ENCODE measurements around the gene TBC1D22B.

TBC1D22B gene

GRCh38 chr6:37207903-37208456 lies 49.6 kb upstream of the TBC1D22B start (continued):
- TF ChIP-seq ZSCAN18 (tag by site-specific recombination; IDR thresholded peaks at IDR 0.05) (no peak), ZNF221 (tag by site-specific recombination; IDR thresholded peaks at IDR 0.05; ENCODE audit: borderline replicate concordance) (no peak), MEIS1 (CRISPR knock-in tag; IDR thresholded peaks at IDR 0.05; ENCODE audit: borderline replicate concordance) (no peak)

DNA sequence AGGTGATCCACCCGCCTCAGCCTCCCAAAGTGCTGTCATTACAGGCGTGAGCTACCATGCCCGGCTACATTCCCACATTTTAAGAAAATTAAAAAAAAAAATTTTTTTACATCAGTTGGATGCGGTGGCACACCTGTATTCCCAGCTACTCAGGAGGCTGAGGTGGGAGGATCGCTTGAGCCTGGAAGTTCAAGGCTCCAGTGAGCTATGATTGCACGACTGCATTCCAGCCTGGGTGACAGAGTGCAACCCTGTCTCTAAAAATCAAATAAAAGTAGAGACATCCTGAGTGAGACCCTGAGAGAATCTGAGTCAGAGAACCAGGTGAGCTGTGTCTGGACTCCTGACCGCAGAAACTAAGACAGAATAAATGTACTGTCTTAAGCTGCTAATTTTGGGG lies 48.8 kb upstream of the TBC1D22B start:
- Histone ChIP-seq H3K4me3 (ENCODE audit: low read depth, low read length) (no peak overlapping the region), H3K4me1 (ENCODE audit: control insufficient read depth, insufficient read depth, low read length) (no peaks in the 10 kb centered on the region; the same call in 1 of the 2 replicates), H3K27ac (ENCODE audit: extremely low read depth, low read depth, low read length) (no peak overlapping the region), H3K36me3 (ENCODE audit: control insufficient read depth in 2 of 2, insufficient read depth in 1 of 2, low read length in 2 of 2) (no peaks in the 10 kb centered on the region), H3K9me3 (ENCODE audit: control insufficient read depth, insufficient read depth, low read depth, low read length) (no peaks in the 10 kb centered on the region)
- ChIA-PET CTCF (interaction anchor here (0.6 to 17.8 kb wide), 41 partner anchors 10 to 1616 kb away, joined by 3 to 845 read pairs (median 4); partner anchors contain the start of genes C6orf89, PIM1, TBC1D22B and TMEM217), POLR2A (interaction anchor here (0.6 to 1.0 kb wide), 2 partner anchors 32 to 141 kb away, joined by 3 read pairs; no protein-coding TSS in a partner anchor)
- no peak for TF ChIP-seq SP7 (tag by site-specific recombination; IDR thresholded peaks at IDR 0.05)
- TF ChIP-seq KLF16 (tag by site-specific recombination; IDR thresholded peaks at IDR 0.05), result no peak
- no peak for TF ChIP-seq ZNF221 (tag by site-specific recombination; IDR thresholded peaks at IDR 0.05; ENCODE audit: borderline replicate concordance)
- no peak for TF ChIP-seq MEIS1 (CRISPR knock-in tag; IDR thresholded peaks at IDR 0.05; ENCODE audit: borderline replicate concordance)
- TF ChIP-seq ZFP69B (tag by site-specific recombination; IDR thresholded peaks at IDR 0.05), result no peak
- TF ChIP-seq ZNF544 (tag by site-specific recombination; IDR thresholded peaks at IDR 0.05), result no peak
- TF ChIP-seq, protein P1, sequence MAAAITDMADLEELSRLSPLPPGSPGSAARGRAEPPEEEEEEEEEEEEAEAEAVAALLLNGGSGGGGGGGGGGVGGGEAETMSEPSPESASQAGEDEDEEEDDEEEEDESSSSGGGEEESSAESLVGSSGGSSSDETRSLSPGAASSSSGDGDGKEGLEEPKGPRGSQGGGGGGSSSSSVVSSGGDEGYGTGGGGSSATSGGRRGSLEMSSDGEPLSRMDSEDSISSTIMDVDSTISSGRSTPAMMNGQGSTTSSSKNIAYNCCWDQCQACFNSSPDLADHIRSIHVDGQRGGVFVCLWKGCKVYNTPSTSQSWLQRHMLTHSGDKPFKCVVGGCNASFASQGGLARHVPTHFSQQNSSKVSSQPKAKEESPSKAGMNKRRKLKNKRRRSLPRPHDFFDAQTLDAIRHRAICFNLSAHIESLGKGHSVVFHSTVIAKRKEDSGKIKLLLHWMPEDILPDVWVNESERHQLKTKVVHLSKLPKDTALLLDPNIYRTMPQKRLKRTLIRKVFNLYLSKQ (tag by site-specific recombination; IDR thresholded peaks at IDR 0.05; ENCODE audit: borderline replicate concordance), result no peak
- no peak for TF ChIP-seq ZNF2 (tag by site-specific recombination; IDR thresholded peaks at IDR 0.05)
- TF ChIP-seq ZNF112 (tag by site-specific recombination; IDR thresholded peaks at IDR 0.05), result no peak
- no peak for TF ChIP-seq EGR2 (tag by site-specific recombination; IDR thresholded peaks at IDR 0.05; ENCODE audit: low read depth)
- TF ChIP-seq ZFP41 (tag by site-specific recombination; IDR thresholded peaks at IDR 0.05; ENCODE audit: borderline replicate concordance), result no peak

DNA sequence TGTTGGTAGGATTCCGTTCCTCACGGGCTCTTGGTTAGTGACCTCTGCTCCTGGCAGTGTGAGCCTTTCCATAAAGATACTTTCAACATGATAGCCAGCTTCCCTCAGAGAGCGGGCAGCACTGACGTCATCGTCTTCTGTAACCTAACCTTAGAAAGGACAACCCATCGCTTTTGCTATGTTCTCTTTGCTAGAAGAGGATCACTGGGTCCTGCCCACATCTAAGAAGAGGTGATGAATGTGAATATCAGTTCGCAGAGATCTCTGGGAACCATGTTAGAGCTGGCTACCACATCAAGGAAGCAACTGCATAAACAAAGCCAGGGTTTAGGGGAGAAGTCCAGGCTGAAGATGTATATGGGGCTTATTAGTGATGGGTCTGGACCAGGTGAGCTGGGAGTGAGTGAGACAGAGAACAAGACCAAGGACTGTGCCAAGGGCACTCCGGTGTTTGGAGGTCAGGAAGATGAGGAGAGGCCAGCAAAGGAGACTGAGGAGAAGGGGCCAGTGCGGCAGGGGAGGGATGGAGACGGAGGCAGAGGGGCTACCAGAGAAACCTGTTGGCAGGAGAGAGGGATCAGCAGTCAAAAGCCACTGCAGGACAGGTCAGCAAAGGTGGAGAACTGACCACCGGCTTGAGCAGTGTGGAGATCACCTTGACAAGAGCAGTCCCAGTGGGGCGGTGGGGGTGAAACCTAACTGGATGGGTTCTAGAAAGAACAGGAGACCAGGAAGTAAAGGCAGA lies 47.9 kb upstream of the TBC1D22B start:
- CTCF ChIA-PET, result interaction anchor here (0.6 to 17.8 kb wide), 84 partner anchors 11 to 856 kb away, joined by 3 to 845 read pairs (median 4); partner anchors contain the start of genes C6orf89, PIM1, TBC1D22B and TMEM217
- POLR2A ChIA-PET, result interaction anchor here (0.6 to 2.8 kb wide), 14 partner anchors 33 to 335 kb away, joined by 3 to 13 read pairs (median 4); partner anchors contain the start of genes MTCH1, PIM1, PPIL1 and TBC1D22B
- H3K27ac ChIP-seq (ENCODE audit: extremely low read depth, low read depth, low read length), result no peak overlapping the region
- TF ChIP-seq ZNF837 (tag by site-specific recombination; IDR thresholded peaks at IDR 0.05) (no peak), SCRT2 (tag by site-specific recombination; IDR thresholded peaks at IDR 0.05) (peak; percentile 48; the same call in 1 of the 2 replicates)
- no peaks in the 10 kb centered on the region for H3K9me3 ChIP-seq (ENCODE audit: control insufficient read depth, insufficient read depth, low read depth, low read length)
- H3K36me3 ChIP-seq (ENCODE audit: control insufficient read depth in 2 of 2, insufficient read depth in 1 of 2, low read length in 2 of 2), result no peaks in the 10 kb centered on the region
- no peaks in the 10 kb centered on the region for H3K4me1 ChIP-seq (ENCODE audit: control insufficient read depth, insufficient read depth, low read length)
- H3K4me3 ChIP-seq (ENCODE audit: low read depth, low read length), result no peak overlapping the region

All from HEK293 (cell line).